PFSK-1 (cell line): ENCODE data around the gene MYMX.

ENCODE experiments used
- POLR2AphosphoS5 ChIP-seq: IDR thresholded peaks from 2 replicates; pipeline ENCODE4 v1.6.1; 2012; ENCODE audit warnings: low read depth, mild to moderate bottlenecking, control low read depth, low read length, moderate library complexity
- TAF1 ChIP-seq: IDR thresholded peaks from 2 replicates; pipeline ENCODE4 v1.6.1; 2012; ENCODE audit warnings: low read length, control low read depth, borderline replicate concordance; ENCODE audit not compliant: insufficient read depth
- TF ChIP-seq, protein P1 (sequence below), 2 experiments: IDR thresholded peaks; 2 replicates each; pipeline versions ENCODE4 v1.6.1 to v1.8.0; 2011 to 2012; ENCODE audit warnings: low read depth in 2 of 2, low read length in 2 of 2, control low read depth in 1 of 2, inconsistent platforms in 1 of 2, mild to moderate bottlenecking in 1 of 2, moderate library complexity in 1 of 2; ENCODE audit not compliant: insufficient read depth in 1 of 2

DNA sequence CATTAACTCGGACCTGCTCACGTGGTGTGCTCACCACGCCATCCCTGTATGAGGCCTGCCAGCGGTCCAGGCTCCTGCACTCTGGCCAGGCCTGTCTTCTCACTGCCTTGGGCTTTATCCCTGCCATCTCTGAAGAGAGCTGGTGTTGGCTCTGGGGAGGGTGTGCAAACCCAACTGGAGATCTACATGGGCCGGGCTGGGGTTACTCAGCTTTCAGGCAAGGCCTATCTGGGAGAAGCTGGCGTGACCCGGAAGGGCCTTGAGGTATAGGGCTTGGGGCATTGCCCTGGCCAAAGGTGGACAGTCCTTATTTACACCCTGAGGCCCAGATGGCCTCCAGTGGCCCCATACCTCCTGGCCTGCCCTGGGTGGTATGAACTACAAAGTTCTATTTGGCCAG lies 11.7 kb downstream of the MYMX start:
- TF ChIP-seq, protein P1, sequence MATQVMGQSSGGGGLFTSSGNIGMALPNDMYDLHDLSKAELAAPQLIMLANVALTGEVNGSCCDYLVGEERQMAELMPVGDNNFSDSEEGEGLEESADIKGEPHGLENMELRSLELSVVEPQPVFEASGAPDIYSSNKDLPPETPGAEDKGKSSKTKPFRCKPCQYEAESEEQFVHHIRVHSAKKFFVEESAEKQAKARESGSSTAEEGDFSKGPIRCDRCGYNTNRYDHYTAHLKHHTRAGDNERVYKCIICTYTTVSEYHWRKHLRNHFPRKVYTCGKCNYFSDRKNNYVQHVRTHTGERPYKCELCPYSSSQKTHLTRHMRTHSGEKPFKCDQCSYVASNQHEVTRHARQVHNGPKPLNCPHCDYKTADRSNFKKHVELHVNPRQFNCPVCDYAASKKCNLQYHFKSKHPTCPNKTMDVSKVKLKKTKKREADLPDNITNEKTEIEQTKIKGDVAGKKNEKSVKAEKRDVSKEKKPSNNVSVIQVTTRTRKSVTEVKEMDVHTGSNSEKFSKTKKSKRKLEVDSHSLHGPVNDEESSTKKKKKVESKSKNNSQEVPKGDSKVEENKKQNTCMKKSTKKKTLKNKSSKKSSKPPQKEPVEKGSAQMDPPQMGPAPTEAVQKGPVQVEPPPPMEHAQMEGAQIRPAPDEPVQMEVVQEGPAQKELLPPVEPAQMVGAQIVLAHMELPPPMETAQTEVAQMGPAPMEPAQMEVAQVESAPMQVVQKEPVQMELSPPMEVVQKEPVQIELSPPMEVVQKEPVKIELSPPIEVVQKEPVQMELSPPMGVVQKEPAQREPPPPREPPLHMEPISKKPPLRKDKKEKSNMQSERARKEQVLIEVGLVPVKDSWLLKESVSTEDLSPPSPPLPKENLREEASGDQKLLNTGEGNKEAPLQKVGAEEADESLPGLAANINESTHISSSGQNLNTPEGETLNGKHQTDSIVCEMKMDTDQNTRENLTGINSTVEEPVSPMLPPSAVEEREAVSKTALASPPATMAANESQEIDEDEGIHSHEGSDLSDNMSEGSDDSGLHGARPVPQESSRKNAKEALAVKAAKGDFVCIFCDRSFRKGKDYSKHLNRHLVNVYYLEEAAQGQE (IDR thresholded peaks at IDR 0.05; ENCODE audit: insufficient read depth in 1 of 2, low read depth in 2 of 2, low read length in 2 of 2), result no peak
- TF ChIP-seq POLR2AphosphoS5, result no peak
- no peak for TF ChIP-seq TAF1
